Smooth muscle cell (in vitro differentiated cells): ENCODE data around the gene FAM229A. TPM values are rescaled to one million over a fixed set of nuclear protein-coding genes. Genes with fewer than 3 reads are reported as not detected.
"Not testable (repeated sequence)": the region's sequence is repeated elsewhere in the genome, so short reads cannot be mapped to it uniquely, and the experiment has no call there.

ENCODE experiments used
- DNase-seq: peaks from one replicate; lab custom pipeline; 2025; ENCODE audit not compliant: unreplicated experiment; lab: John Stamatoyannopoulos, UW
- H2AFZ ChIP-seq: fragments of 200-600 bp; sonication (generic); 2 replicates; pipeline ENCODE4 v1.6.0; 2016; ENCODE audit warnings: antibody characterized with exemption, low read depth, mild to moderate bottlenecking
- H3F3A ChIP-seq: fragments of 200-600 bp; sonication (generic); 2 replicates; pipeline ENCODE4 v1.6.0; 2017; ENCODE audit warnings: antibody characterized with exemption, low read depth
- H3K27ac ChIP-seq: fragments of 200-600 bp; sonication (generic); 2 replicates; pipeline ENCODE4 v1.5.1; 2016; ENCODE audit warnings: low read depth, mild to moderate bottlenecking
- H3K27me3 ChIP-seq: fragments of 200-600 bp; sonication (generic); 2 replicates; pipeline ENCODE4 v1.6.1; 2016; ENCODE audit warnings: low read depth, mild to moderate bottlenecking
- H3K36me3 ChIP-seq: fragments of 200-600 bp; sonication (generic); 2 replicates; pipeline ENCODE4 v1.5.1; 2016; ENCODE audit warnings: low read depth
- H3K4me1 ChIP-seq: fragments of 200-600 bp; sonication (generic); 2 replicates; pipeline ENCODE4 v1.5.1; 2016; ENCODE audit warnings: low read depth
- H3K4me2 ChIP-seq: fragments of 200-600 bp; sonication (generic); 2 replicates; pipeline ENCODE4 v1.6.0; 2016; ENCODE audit warnings: mild to moderate bottlenecking
- H3K4me3 ChIP-seq: fragments of 200-600 bp; sonication (generic); 2 replicates; pipeline ENCODE4 v1.5.1; 2016; ENCODE audit warnings: mild to moderate bottlenecking
- H3K79me2 ChIP-seq: fragments of 200-600 bp; sonication (generic); 2 replicates; pipeline ENCODE4 v1.6.0; 2016; ENCODE audit warnings: low read depth, mild to moderate bottlenecking
- H3K9ac ChIP-seq: fragments of 200-600 bp; sonication (generic); 2 replicates; pipeline ENCODE4 v1.6.0; 2016; ENCODE audit warnings: low read depth
- H3K9me3 ChIP-seq: fragments of 200-600 bp; sonication (generic); replicated peaks from 2 replicates; pipeline ENCODE4 v1.5.1; 2016; ENCODE audit warnings: low read depth
- H4K20me1 ChIP-seq: fragments of 200-600 bp; sonication (generic); 2 replicates; pipeline ENCODE4 v1.6.0; 2016; ENCODE audit warnings: low read depth
- CTCF ChIP-seq: fragments of 200-600 bp; sonication (generic); IDR thresholded peaks from 2 replicates; pipeline ENCODE4 v1.5.1; 2017; ENCODE audit warnings: borderline replicate concordance, mild to moderate bottlenecking, antibody characterized with exemption; ENCODE audit not compliant: insufficient read depth, poor library complexity, severe bottlenecking
- WGBS: methylation state at CpG from one replicate; pipeline ENCODE4 v1.1.7; 2016; ENCODE audit warnings: low lambda C conversion rate; 5-methylcytosine and 5-hydroxymethylcytosine counted together
- polyA plus RNA-seq: library from polyadenylated mRNA; unstranded; fragments of >200 nt; fragmentation: Nextera tagmentation; extraction: Ambion mirVana; gene quantifications from 2 replicates; pipeline ENCODE4 v1.2.1, GENCODE V29; 2016
- total RNA-seq: library from RNA; depleted of rRNA; stranded (reverse); fragments of >200 nt; gene quantifications from 2 replicates; pipeline ENCODE4 v1.2.3, GENCODE V29; 2014

FAM229A gene
- total and polyA plus RNA-seq, 2 experiments from 2014 or later, result 1.6 to 11.1 TPM

DNA sequence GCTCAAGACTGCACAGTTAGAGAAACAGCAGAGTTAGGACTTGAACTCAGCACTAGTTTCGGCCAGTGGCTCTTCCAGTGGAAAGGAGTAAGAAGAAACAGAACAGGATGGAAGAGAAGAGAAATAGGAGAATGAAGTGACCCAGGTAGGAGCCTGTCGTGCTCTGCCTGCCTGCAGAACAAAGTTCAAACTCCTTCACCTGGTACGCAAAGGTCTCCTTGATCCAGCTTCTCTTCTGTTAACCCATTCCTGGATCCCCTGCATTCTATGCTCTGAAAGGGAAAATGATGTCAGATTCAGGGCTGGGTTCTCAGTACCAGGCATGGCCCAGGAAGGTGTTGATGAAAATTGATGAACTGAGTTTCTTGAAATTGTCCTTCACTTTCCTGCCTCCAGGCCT, 3.9 kb downstream of the FAM229A start:
- Histone ChIP-seq H2AFZ (no peak overlapping the region), H3K4me1 (peaks cover 17% of the 10 kb centered on the region), H3K27ac (no peak overlapping the region), H3F3A (peaks cover 6% of the 10 kb centered on the region), H3K36me3 (no peaks in the 10 kb centered on the region), H3K9ac (no peak overlapping the region), H3K4me2 (no peak overlapping the region), H3K4me3 (no peak overlapping the region), H3K27me3 (no peaks in the 10 kb centered on the region), H3K79me2 (no peaks in the 10 kb centered on the region), H3K9me3 (no peaks in the 10 kb centered on the region), H4K20me1 (no peaks in the 10 kb centered on the region)
- no peak for DNase-seq
- 92% methylated on average over 3 of the region's 3 CpGs for WGBS
- no peak for TF ChIP-seq CTCF

GRCh38 chr1:32357614-32358013, 4.7 kb downstream of the FAM229A start:
- no peaks in the 10 kb centered on the region for H4K20me1 ChIP-seq
- WGBS, result 91% methylated on average over 6 of the region's 6 CpGs
- no peaks in the 10 kb centered on the region for H3K79me2 ChIP-seq
- DNase-seq, result no peak
- TF ChIP-seq CTCF, result no peak
- no peak overlapping the region for H2AFZ ChIP-seq
- H3F3A ChIP-seq, result peaks cover 7% of the 10 kb centered on the region
- H3K36me3 ChIP-seq, result no peaks in the 10 kb centered on the region
- H3K9ac ChIP-seq, result no peak overlapping the region
- H3K4me3 ChIP-seq, result no peak overlapping the region
- H3K4me1 ChIP-seq, result peaks cover 24% of the 10 kb centered on the region
- no peak overlapping the region for H3K4me2 ChIP-seq
- no peaks in the 10 kb centered on the region for H3K9me3 ChIP-seq
- H3K27ac ChIP-seq, result no peak overlapping the region
- no peaks in the 10 kb centered on the region for H3K27me3 ChIP-seq

GRCh38 chr1:32356478-32356877, 5.8 kb downstream of the FAM229A start:
- 90% methylated on average over 1 of the region's 1 CpG for WGBS

DNA sequence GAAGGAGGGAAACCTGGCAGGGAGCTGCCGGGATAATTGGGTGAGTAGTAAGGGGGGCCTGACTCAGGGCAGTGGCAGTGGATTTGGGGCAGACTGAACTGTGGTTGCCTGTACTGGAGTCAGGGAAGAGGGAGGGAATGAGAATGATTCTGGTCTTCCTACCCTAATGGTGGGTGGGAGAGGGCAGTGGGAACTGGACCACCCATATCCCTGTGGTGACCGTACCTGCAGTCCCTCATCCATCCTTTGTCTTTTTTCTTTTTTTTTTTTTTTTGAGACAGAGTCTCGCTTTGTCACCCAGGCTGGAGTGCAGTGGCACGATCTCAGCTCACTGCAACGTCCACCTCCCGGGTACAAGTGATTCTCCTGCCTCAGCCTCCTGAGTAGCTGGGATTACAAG, 6.5 kb downstream of the FAM229A start:
- not testable (repeated sequence) for H3K27ac ChIP-seq, H3K36me3 ChIP-seq, DNase-seq, H3K9ac ChIP-seq, H3K4me3 ChIP-seq, H3K27me3 ChIP-seq, H4K20me1 ChIP-seq, H2AFZ ChIP-seq, H3K79me2 ChIP-seq, H3K9me3 ChIP-seq, H3K4me2 ChIP-seq
- Histone ChIP-seq H3K4me1 (peaks cover 19% of the 10 kb centered on the region), H3F3A (peaks cover 14% of the 10 kb centered on the region)
- 98% methylated on average over 5 of the region's 6 CpGs for WGBS

More at GRCh38 chr1:32356478-32356877, 5.8 kb downstream of the FAM229A start:
- Histone ChIP-seq H3K9me3 (no peaks in the 10 kb centered on the region), H3K4me3 (no peak overlapping the region), H3F3A (peaks cover 14% of the 10 kb centered on the region), H3K27ac (no peak overlapping the region), H2AFZ (no peak overlapping the region), H3K36me3 (no peaks in the 10 kb centered on the region), H3K27me3 (no peaks in the 10 kb centered on the region), H3K4me1 (peaks cover 21% of the 10 kb centered on the region), H3K4me2 (no peak overlapping the region), H3K9ac (no peak overlapping the region), H4K20me1 (no peaks in the 10 kb centered on the region), H3K79me2 (no peaks in the 10 kb centered on the region)
- DNase-seq, result no peak
- no peak for TF ChIP-seq CTCF
